ENCODE data around the gene PHF2.

Gene PHF2

DNA sequence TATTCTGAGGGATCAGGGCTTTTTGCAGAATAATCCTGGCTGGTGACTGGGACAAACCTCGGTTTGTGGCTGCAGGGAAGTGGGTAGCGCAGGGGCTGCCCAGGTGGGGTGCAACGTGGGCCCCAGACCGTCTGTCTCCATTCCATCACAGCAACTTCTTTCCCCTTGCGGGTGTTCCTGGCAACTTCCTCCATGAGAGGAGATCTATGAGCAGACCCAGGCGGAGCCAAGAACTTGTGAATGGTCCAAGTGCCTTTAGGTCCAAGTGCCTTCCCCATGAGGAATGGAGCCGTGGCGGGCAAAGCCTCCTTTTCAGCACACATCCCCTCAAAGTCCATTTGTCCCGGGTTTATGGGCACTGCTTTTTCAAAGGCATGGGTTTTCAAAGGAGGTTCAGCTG lies 136.5 kb downstream of the PHF2 start:
- no peak overlapping the region for H3K27ac ChIP-seq (ENCODE audit: low read length)
- no peaks in the 10 kb centered on the region for H3K36me3 ChIP-seq (ENCODE audit: control insufficient read depth in 2 of 2, insufficient read depth in 2 of 2, low read length in 2 of 2)
- peaks cover 13% of the 10 kb centered on the region for H3K4me1 ChIP-seq (ENCODE audit: control insufficient read depth, insufficient read depth, low read length)
- H3K9ac ChIP-seq (ENCODE audit: low read length in 2 of 2) = no peak overlapping the region
- H3K4me3 ChIP-seq (ENCODE audit: low read length in 2 of 2) = no peak overlapping the region
- no peaks in the 10 kb centered on the region for H3K9me3 ChIP-seq (ENCODE audit: control insufficient read depth in 2 of 2, low read length in 2 of 2)
- H3K27me3 ChIP-seq (ENCODE audit: control insufficient read depth in 1 of 2, insufficient read depth in 2 of 2, low read length in 2 of 2) = no peaks in the 10 kb centered on the region

DNA sequence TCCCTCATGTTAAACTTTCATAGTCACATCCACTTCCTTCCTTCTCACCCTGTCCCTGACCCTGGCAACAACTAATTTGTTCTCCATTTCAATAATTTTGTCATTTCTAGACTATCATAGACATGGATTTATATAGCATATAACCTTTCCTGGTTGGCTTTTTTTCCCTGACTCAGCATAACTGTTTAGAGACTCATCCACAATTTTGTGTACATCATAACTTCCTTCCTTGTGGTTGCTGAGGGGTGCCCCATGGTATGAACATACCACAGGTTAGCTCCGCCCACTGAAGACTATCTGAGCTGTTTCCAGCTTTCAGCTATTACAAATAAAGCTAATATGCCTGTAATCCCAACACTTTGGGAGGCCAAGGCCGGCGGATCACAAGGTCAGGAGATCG lies 137.3 kb downstream of the PHF2 start:
- no peak overlapping the region for H3K27ac ChIP-seq (ENCODE audit: low read length)
- H3K27me3 ChIP-seq (ENCODE audit: control insufficient read depth in 1 of 2, insufficient read depth in 2 of 2, low read length in 2 of 2) = no peaks in the 10 kb centered on the region
- H3K9me3 ChIP-seq (ENCODE audit: control insufficient read depth in 2 of 2, low read length in 2 of 2) = no peaks in the 10 kb centered on the region
- H3K4me3 ChIP-seq (ENCODE audit: low read length in 2 of 2) = no peak overlapping the region
- no peaks in the 10 kb centered on the region for H3K36me3 ChIP-seq (ENCODE audit: control insufficient read depth in 2 of 2, insufficient read depth in 2 of 2, low read length in 2 of 2)
- H3K4me1 ChIP-seq (ENCODE audit: control insufficient read depth, insufficient read depth, low read length) = peaks cover 8% of the 10 kb centered on the region
- no peak overlapping the region for H3K9ac ChIP-seq (ENCODE audit: low read length in 2 of 2)

DNA sequence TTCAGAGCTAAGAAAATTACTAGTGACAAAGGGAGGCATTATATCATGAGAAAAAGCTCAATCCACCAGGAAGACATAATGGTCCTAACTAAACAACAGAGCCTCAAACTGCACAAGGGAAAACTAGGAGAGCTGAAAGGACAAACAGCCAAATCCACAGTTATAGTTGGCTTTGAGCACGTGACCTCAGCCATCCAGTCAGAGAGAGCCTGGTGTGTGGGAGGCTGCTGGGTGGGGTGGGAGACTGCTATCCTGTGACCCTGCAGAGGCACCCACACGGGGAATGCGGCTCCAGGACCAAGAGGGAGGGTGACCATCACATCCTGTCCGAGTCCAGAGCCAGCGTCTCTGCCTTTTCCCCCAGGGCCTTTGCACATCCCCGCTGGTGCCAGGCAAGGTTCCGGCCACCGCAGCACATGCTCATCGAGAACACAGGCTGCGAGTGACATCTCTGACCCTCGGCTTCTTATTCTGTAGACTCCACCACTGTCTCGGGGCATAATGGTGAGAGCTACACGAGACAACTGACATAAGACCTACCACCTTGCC lies 145.1 kb downstream of the PHF2 start:
- H3K36me3 ChIP-seq (ENCODE audit: control insufficient read depth in 2 of 2, insufficient read depth in 2 of 2, low read length in 2 of 2) = no peaks in the 10 kb centered on the region
- peaks cover 14 to 16% of the 10 kb centered on the region in 2 donors for H3K9me3 ChIP-seq (ENCODE audit: control insufficient read depth in 2 of 2, low read length in 2 of 2)
- H3K4me3 ChIP-seq (ENCODE audit: low read length in 2 of 2) = no peak overlapping the region
- H3K9ac ChIP-seq (ENCODE audit: low read length in 2 of 2) = no peak overlapping the region
- H3K4me1 ChIP-seq (ENCODE audit: control insufficient read depth, insufficient read depth, low read length) = peaks cover 32% of the 10 kb centered on the region
- H3K27me3 ChIP-seq (ENCODE audit: control insufficient read depth in 1 of 2, insufficient read depth in 2 of 2, low read length in 2 of 2) = no peaks in the 10 kb centered on the region
- H3K27ac ChIP-seq (ENCODE audit: low read length) = no peak overlapping the region

DNA sequence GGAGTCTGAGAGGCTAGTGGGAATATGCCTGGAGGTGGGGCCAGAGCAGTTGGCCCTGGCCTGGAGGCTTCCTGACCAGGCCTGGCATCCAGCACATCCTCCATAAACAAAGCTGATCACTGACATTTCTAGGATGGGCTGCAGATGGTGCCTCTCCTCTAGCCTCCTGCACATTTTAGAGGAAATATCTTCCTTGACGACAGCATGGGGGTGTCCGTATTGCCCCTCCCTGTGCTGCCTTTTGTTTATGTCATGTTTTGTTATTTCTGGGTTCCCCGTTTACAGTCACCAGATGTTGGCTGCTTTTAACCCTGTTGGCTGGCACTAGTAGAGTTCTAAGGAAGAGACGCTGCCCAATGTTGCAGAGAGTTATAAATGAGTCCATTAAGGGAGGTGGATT lies 148.5 kb downstream of the PHF2 start:
- H3K9me3 ChIP-seq (ENCODE audit: control insufficient read depth in 2 of 2, low read length in 2 of 2) = peaks cover 14 to 16% of the 10 kb centered on the region in 2 donors

DNA sequence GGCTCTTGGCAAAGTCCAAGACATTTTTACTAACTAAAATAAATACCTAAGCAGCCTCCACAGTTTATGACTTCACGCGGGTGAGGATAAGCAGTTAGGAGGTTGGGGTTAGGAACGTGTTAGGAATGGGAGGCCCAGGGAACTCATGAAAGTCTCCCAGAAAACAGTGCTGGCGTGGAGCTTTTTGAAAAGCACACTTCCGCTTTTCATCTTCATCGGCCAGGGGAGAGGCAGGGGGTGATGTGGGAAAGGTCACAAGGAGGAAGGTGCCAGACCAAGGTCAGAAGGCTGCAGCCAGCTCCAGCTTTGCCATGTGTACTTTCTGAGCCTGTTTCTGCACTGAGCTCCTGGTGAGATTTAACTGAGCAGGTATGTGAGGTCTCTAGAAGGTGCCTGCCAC lies 149.0 kb downstream of the PHF2 start:
- Histone ChIP-seq H3K27me3 (ENCODE audit: control insufficient read depth in 1 of 2, insufficient read depth in 2 of 2, low read length in 2 of 2) (peaks cover 0 to 2% of the 10 kb centered on the region in 2 donors), H3K36me3 (ENCODE audit: control insufficient read depth in 2 of 2, insufficient read depth in 2 of 2, low read length in 2 of 2) (no peaks in the 10 kb centered on the region), H3K27ac (ENCODE audit: low read length) (peak overlapping the region; percentile 95), H3K9me3 (ENCODE audit: control insufficient read depth in 2 of 2, low read length in 2 of 2) (peaks cover 14 to 16% of the 10 kb centered on the region in 2 donors), H3K9ac (ENCODE audit: low read length in 2 of 2) (peak overlapping the region; percentile 55 to 61), H3K4me1 (ENCODE audit: control insufficient read depth, insufficient read depth, low read length) (peaks cover 58% of the 10 kb centered on the region), H3K4me3 (ENCODE audit: low read length in 2 of 2) (peak overlapping the region; percentile 35 to 37)

More for the DNA sequence above, 148.5 kb downstream of the PHF2 start:
- peak overlapping the region in 1 of 2 donors; percentile 47 for H3K9ac ChIP-seq (ENCODE audit: low read length in 2 of 2)
- no peaks in the 10 kb centered on the region for H3K36me3 ChIP-seq (ENCODE audit: control insufficient read depth in 2 of 2, insufficient read depth in 2 of 2, low read length in 2 of 2)
- H3K4me1 ChIP-seq (ENCODE audit: control insufficient read depth, insufficient read depth, low read length) = peaks cover 58% of the 10 kb centered on the region
- no peak overlapping the region for H3K4me3 ChIP-seq (ENCODE audit: low read length in 2 of 2)
- H3K27me3 ChIP-seq (ENCODE audit: control insufficient read depth in 1 of 2, insufficient read depth in 2 of 2, low read length in 2 of 2) = peaks cover 0 to 2% of the 10 kb centered on the region in 2 donors
- H3K27ac ChIP-seq (ENCODE audit: low read length) = peak overlapping the region; percentile 95

DNA sequence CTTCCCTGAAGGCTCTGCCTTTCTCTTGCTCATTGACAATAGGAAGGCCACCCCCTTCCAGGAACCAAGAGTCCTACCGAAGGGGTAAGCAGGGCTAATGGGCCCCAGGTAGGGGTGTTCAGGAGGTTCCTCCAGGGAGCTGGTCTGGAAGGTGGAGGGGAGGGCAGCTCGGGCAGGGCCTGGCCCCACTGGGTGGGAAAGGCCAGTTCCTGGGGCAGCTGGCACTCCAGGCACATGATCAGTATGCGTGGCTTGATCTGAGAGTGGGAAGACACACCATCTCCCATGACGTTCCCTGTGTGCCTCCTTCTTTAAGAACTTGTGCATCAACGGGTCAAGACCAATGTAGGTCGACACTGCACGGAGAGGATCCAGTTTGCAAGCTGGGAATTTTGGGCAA lies 149.8 kb downstream of the PHF2 start:
- no peaks in the 10 kb centered on the region for H3K36me3 ChIP-seq (ENCODE audit: control insufficient read depth in 2 of 2, insufficient read depth in 2 of 2, low read length in 2 of 2)
- H3K9me3 ChIP-seq (ENCODE audit: control insufficient read depth in 2 of 2, low read length in 2 of 2) = peaks cover 14 to 16% of the 10 kb centered on the region in 2 donors
- H3K27me3 ChIP-seq (ENCODE audit: control insufficient read depth in 1 of 2, insufficient read depth in 2 of 2, low read length in 2 of 2) = peaks cover 0 to 2% of the 10 kb centered on the region in 2 donors
- H3K9ac ChIP-seq (ENCODE audit: low read length in 2 of 2) = peak overlapping the region in 1 of 2 donors; percentile 61
- peaks cover 59% of the 10 kb centered on the region for H3K4me1 ChIP-seq (ENCODE audit: control insufficient read depth, insufficient read depth, low read length)
- peak overlapping the region; percentile 95 for H3K27ac ChIP-seq (ENCODE audit: low read length)
- H3K4me3 ChIP-seq (ENCODE audit: low read length in 2 of 2) = peak overlapping the region; percentile 17 to 22

Data from stomach smooth muscle (tissue), 2 donors.